ENCODE results near the gene BLOC1S5. TPM values are rescaled to one million over a fixed set of nuclear protein-coding genes. Genes with fewer than 3 reads are reported as not detected.

BLOC1S5 gene
- total and polyA plus RNA-seq, 2 of the 8 experiments (the other 6 are each of a cell fraction or from before 2014, with no cell fraction given): 3.4 to 17.2 TPM

DNA sequence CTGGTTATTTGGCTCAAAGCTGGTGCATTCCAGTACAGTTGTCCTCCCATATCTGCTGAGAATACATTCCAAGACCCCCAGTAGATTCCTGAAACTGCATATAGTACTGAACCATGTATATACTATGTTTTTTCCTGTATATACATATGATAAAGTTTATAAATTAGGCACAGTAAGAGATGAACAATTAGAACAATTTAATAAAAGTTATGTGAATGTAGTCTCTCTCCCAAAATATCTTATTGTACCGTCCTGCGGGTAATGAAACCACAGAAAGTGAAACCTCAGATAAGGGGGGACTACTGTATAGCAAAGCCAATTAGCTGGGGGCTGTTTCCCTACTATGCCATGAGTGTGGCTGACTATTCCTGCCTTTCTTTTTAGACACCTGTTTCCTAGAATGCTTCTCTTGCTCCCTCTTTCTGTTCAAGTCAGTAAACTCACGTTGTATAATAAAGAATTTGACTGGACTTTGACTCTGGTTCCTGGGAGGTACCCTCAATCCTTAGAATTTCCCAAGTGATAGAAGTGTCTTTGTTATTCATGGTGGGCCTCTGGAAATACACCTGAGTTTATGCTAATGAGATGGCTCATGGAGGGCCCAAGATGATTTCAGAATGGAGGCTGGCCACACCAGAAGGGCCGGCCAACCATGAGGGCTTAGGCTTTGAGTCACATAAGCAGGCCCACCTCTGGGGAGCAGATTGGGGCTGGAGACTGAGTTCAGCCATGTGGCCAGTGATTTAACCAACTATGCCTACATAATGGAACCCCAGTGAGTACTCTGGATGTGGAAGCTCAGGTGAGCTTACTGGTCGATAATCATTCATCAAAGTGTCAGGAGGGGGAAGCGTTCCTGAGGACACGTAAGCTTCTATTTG lies 689 bp upstream of the BLOC1S5 start (continued):
- TF ChIP-seq NRF1 (IDR thresholded peaks at IDR 0.05; ENCODE audit: low read depth, low read length): no peak
